HepG2 (cell line): Measurements from ENCODE around the gene GPSM1. TPM values are rescaled to one million over a fixed set of nuclear protein-coding genes. Genes with fewer than 3 reads are reported as not detected.

Experiments used
- FOXP1 ChIP-seq, 2 experiments: fragments of 450-650 bp in 1 of 2; IDR thresholded peaks; 2 replicates each; pipeline ENCODE4 v1.6.1; 2017 to 2018; ENCODE audit warnings: antibody characterized with exemption in 1 of 2
- JUND ChIP-seq: sonication (generic); formaldehyde crosslinking; IDR thresholded peaks from 2 replicates; pipeline ENCODE4 v1.8.0; 2022; ENCODE audit warnings: mild to moderate bottlenecking, missing genetic modification reagents
- KMT2B ChIP-seq: IDR thresholded peaks from 2 replicates; pipeline ENCODE4 v1.6.1; 2016; ENCODE audit warnings: missing genetic modification reagents, missing compliant biosample characterization
- MAFK ChIP-seq, 2 experiments: IDR thresholded peaks in 1 of 2; conservative IDR thresholded peaks in 1 of 2; 2 replicates each; pipeline ENCODE4 v1.6.1; 2011; ENCODE audit warnings: improper control_type of control experiment in 2 of 2, low read length in 2 of 2
- RFX3 ChIP-seq: IDR thresholded peaks from 2 replicates; pipeline ENCODE4 v1.6.1; 2016; ENCODE audit warnings: missing biosample characterization, missing genetic modification reagents
- RFX5 ChIP-seq: IDR thresholded peaks from 2 replicates; pipeline ENCODE4 v1.6.1; 2011; ENCODE audit warnings: low read depth, low read length, improper control_type of control experiment
- STAG1 ChIP-seq: sonication (generic); formaldehyde crosslinking; IDR thresholded peaks from 2 replicates; pipeline ENCODE4 v1.4.0; 2020; ENCODE audit warnings: missing genetic modification reagents
- ZKSCAN1 ChIP-seq: fragments of 150-350 bp; IDR thresholded peaks from 2 replicates; pipeline ENCODE4 v1.6.1; 2014; ENCODE audit warnings: low read length
- ZNF337 ChIP-seq: sonication (generic); formaldehyde crosslinking; IDR thresholded peaks from 2 replicates; pipeline ENCODE4 v1.5.1; 2020; ENCODE audit warnings: missing genetic modification reagents, low read depth, mild to moderate bottlenecking, borderline replicate concordance
- polyA plus RNA-seq, 8 experiments: library from polyadenylated mRNA; depleted of rRNA in 3 of 8; stranded (reverse) in 7 of 8; unstranded in 1 of 8; fragments of >200 nt; fragmentation: Illumina TruSeq in 4 of 8; extraction: Trizol in 4 of 8; gene quantifications; 2 replicates each; pipeline versions ENCODE4 v1.2.1 to v1.2.3, GENCODE V29; 2011 to 2016; ENCODE audit warnings: low read depth in 4 of 8, missing spikeins in 1 of 8, mixed read lengths in 1 of 8; ENCODE audit not compliant: insufficient read depth in 1 of 8
- total RNA-seq, 5 experiments: library from RNA; depleted of rRNA; stranded (reverse); fragments of >200 nt; fragmentation: Illumina TruSeq; extraction: Trizol; gene quantifications; 2 replicates each; pipeline ENCODE4 v1.2.3, GENCODE V29; 2016; ENCODE audit warnings: low read depth in 1 of 5
- TF ChIP-seq, protein P1 (sequence below): sonication (generic); formaldehyde crosslinking; IDR thresholded peaks from 2 replicates; pipeline ENCODE4 v1.4.0; 2020; ENCODE audit warnings: mild to moderate bottlenecking, low read depth, missing genetic modification reagents
- TF ChIP-seq, protein P2 (sequence below): sonication (generic); formaldehyde crosslinking; IDR thresholded peaks from 2 replicates; pipeline ENCODE4; 2020; ENCODE audit warnings: missing genetic modification reagents, mild to moderate bottlenecking, borderline replicate concordance
- TF ChIP-seq, protein P3 (sequence below): sonication (generic); formaldehyde crosslinking; IDR thresholded peaks from 2 replicates; pipeline ENCODE4 v1.4.0; 2020; ENCODE audit warnings: missing genetic modification reagents, borderline replicate concordance
- TF ChIP-seq, protein P4 (sequence below): sonication (generic); formaldehyde crosslinking; IDR thresholded peaks from 2 replicates; pipeline ENCODE4 v1.4.0; 2020; ENCODE audit warnings: missing genetic modification reagents, borderline replicate concordance
- TF ChIP-seq, protein P5 (sequence below): sonication (generic); formaldehyde crosslinking; IDR thresholded peaks from 2 replicates; pipeline ENCODE4 v1.8.0; 2022; ENCODE audit warnings: mild to moderate bottlenecking, missing genetic modification reagents; ENCODE audit not compliant: insufficient replicate concordance

The GPSM1 gene
- total and polyA plus RNA-seq, 2 of the 13 experiments (the other 11 are each of a cell fraction or from before 2014, with no cell fraction given) = 1.0 to 2.4 TPM

DNA sequence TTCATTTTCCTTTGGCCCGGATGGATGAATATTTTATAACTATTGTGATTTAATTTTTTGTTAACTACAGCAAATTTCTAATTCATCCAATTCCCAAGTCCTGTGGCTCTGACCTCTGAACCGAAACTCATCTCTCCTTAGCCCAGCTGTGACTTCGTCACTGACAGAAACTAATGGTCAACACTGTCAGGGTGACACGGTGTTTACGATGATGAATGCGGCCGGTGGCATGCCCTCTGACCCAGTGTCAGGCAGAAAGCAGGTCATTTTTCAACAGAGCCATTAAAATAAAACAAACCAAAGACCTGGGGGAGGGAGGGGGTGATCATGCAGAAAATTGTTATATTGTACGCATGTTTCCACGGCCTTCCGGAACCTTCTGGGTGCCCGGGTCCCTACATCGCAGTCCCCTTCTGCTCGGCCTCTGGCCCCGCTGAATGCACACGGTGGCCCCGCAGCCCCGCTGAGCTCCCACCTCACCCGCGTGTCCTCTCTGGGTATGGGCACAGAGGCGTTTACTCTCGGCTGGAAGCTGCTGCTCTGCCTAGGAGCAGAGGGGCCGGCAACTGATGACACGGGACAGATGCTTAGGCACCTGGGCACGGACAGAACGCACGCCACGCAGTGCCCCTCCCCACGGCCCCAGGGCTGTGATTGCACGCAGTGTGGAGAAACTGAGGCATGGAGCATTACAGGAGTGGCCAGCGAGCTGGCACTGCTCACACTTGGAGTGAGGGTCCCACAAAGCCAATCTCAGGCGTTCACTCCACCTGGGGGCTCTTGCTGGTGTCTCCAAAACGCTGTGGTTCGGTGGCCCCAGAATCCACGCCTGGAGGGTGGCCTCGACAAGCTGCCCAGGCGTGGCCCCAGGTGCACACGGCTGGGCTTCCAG lies 31.6 kb upstream of the GPSM1 start (continued):
- TF ChIP-seq, protein P1, sequence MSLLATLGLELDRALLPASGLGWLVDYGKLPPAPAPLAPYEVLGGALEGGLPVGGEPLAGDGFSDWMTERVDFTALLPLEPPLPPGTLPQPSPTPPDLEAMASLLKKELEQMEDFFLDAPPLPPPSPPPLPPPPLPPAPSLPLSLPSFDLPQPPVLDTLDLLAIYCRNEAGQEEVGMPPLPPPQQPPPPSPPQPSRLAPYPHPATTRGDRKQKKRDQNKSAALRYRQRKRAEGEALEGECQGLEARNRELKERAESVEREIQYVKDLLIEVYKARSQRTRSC (CRISPR knock-in tag) = no peak
- TF ChIP-seq KMT2B (CRISPR knock-in tag) (no peak), STAG1 (CRISPR knock-in tag) (no peak), MAFK (conservative IDR thresholded peaks at IDR 0.05 in 1 of 2, IDR thresholded peaks at IDR 0.05 in 1 of 2; ENCODE audit: low read length in 2 of 2) (peak in 1 of 2 experiments; percentile 67; a peak in 3 of 4 replicates), RFX5 (peak; percentile 73), ZNF337 (CRISPR knock-in tag) (0 out of 2 replicates have a peak, but pooled peaks have one; percentile 23), RFX3 (no peak), ZKSCAN1 (no peak), JUND (CRISPR knock-in tag) (no peak), FOXP1 (IDR thresholded peaks at IDR 0.05) (no peak), FOXP1 (CRISPR knock-in tag; IDR thresholded peaks at IDR 0.05) (peak; percentile 70)
- TF ChIP-seq, protein P2, sequence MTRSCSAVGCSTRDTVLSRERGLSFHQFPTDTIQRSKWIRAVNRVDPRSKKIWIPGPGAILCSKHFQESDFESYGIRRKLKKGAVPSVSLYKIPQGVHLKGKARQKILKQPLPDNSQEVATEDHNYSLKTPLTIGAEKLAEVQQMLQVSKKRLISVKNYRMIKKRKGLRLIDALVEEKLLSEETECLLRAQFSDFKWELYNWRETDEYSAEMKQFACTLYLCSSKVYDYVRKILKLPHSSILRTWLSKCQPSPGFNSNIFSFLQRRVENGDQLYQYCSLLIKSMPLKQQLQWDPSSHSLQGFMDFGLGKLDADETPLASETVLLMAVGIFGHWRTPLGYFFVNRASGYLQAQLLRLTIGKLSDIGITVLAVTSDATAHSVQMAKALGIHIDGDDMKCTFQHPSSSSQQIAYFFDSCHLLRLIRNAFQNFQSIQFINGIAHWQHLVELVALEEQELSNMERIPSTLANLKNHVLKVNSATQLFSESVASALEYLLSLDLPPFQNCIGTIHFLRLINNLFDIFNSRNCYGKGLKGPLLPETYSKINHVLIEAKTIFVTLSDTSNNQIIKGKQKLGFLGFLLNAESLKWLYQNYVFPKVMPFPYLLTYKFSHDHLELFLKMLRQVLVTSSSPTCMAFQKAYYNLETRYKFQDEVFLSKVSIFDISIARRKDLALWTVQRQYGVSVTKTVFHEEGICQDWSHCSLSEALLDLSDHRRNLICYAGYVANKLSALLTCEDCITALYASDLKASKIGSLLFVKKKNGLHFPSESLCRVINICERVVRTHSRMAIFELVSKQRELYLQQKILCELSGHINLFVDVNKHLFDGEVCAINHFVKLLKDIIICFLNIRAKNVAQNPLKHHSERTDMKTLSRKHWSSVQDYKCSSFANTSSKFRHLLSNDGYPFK (CRISPR knock-in tag) = no peak
- TF ChIP-seq, protein P3, sequence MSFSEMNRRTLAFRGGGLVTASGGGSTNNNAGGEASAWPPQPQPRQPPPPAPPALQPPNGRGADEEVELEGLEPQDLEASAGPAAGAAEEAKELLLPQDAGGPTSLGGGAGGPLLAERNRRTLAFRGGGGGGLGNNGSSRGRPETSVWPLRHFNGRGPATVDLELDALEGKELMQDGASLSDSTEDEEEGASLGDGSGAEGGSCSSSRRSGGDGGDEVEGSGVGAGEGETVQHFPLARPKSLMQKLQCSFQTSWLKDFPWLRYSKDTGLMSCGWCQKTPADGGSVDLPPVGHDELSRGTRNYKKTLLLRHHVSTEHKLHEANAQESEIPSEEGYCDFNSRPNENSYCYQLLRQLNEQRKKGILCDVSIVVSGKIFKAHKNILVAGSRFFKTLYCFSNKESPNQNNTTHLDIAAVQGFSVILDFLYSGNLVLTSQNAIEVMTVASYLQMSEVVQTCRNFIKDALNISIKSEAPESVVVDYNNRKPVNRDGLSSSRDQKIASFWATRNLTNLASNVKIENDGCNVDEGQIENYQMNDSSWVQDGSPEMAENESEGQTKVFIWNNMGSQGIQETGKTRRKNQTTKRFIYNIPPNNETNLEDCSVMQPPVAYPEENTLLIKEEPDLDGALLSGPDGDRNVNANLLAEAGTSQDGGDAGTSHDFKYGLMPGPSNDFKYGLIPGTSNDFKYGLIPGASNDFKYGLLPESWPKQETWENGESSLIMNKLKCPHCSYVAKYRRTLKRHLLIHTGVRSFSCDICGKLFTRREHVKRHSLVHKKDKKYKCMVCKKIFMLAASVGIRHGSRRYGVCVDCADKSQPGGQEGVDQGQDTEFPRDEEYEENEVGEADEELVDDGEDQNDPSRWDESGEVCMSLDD (CRISPR knock-in tag) = no peak
- TF ChIP-seq, protein P4, sequence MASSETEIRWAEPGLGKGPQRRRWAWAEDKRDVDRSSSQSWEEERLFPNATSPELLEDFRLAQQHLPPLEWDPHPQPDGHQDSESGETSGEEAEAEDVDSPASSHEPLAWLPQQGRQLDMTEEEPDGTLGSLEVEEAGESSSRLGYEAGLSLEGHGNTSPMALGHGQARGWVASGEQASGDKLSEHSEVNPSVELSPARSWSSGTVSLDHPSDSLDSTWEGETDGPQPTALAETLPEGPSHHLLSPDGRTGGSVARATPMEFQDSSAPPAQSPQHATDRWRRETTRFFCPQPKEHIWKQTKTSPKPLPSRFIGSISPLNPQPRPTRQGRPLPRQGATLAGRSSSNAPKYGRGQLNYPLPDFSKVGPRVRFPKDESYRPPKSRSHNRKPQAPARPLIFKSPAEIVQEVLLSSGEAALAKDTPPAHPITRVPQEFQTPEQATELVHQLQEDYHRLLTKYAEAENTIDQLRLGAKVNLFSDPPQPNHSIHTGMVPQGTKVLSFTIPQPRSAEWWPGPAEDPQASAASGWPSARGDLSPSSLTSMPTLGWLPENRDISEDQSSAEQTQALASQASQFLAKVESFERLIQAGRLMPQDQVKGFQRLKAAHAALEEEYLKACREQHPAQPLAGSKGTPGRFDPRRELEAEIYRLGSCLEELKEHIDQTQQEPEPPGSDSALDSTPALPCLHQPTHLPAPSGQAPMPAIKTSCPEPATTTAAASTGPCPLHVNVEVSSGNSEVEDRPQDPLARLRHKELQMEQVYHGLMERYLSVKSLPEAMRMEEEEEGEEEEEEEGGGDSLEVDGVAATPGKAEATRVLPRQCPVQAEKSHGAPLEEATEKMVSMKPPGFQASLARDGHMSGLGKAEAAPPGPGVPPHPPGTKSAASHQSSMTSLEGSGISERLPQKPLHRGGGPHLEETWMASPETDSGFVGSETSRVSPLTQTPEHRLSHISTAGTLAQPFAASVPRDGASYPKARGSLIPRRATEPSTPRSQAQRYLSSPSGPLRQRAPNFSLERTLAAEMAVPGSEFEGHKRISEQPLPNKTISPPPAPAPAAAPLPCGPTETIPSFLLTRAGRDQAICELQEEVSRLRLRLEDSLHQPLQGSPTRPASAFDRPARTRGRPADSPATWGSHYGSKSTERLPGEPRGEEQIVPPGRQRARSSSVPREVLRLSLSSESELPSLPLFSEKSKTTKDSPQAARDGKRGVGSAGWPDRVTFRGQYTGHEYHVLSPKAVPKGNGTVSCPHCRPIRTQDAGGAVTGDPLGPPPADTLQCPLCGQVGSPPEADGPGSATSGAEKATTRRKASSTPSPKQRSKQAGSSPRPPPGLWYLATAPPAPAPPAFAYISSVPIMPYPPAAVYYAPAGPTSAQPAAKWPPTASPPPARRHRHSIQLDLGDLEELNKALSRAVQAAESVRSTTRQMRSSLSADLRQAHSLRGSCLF (CRISPR knock-in tag) = no peak
- TF ChIP-seq, protein P5, sequence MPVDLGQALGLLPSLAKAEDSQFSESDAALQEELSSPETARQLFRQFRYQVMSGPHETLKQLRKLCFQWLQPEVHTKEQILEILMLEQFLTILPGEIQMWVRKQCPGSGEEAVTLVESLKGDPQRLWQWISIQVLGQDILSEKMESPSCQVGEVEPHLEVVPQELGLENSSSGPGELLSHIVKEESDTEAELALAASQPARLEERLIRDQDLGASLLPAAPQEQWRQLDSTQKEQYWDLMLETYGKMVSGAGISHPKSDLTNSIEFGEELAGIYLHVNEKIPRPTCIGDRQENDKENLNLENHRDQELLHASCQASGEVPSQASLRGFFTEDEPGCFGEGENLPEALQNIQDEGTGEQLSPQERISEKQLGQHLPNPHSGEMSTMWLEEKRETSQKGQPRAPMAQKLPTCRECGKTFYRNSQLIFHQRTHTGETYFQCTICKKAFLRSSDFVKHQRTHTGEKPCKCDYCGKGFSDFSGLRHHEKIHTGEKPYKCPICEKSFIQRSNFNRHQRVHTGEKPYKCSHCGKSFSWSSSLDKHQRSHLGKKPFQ (CRISPR knock-in tag) = no peak
